ENCODE results near the gene NRG2.

GRCh38 chr5:140072812-140073211 is 29.7 kb upstream of the NRG2 start:
- no peak for TF ChIP-seq CTCF (IDR thresholded peaks at IDR 0.05)
- TF ChIP-seq POLR2A (IDR thresholded peaks at IDR 0.05), result no peak

Data from uterus (tissue), 2 donors.